Stimulated activated CD8-positive, alpha-beta memory T cell treated with anti-CD3 and anti-CD28 coated beads, Interleukin-4, amount 100 ng/mL, for 48 hours (primary cell): ENCODE results near the gene UNC13D.
"Not testable (repeated sequence)": the region's sequence is repeated elsewhere in the genome, so short reads cannot be mapped to it uniquely, and the experiment has no call there.

Source experiments
- DNase-seq: peaks from one replicate; pipeline ENCODE4 v3.0.0-alpha.2; 2020

The UNC13D gene

DNA sequence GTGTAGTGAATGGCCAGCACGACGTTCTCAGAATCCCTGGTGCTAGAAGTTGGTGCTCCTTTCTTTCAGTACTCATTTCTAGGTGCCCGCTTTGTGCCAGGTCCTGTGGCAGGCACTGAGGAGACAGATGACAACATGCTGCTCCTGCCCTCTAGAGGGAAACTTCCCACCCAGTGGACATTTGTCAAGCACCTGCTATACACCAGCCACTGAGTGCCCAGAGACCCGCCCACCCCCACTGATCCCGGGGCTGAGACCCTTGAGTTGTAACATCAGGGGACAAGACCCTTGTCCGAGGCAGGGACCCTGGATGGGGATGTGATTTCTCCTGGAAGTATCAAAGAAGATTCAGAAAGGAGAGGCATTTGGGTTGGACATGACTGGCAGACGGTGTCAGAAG is 25.1 kb downstream of the UNC13D start:
- no peak for DNase-seq

DNA sequence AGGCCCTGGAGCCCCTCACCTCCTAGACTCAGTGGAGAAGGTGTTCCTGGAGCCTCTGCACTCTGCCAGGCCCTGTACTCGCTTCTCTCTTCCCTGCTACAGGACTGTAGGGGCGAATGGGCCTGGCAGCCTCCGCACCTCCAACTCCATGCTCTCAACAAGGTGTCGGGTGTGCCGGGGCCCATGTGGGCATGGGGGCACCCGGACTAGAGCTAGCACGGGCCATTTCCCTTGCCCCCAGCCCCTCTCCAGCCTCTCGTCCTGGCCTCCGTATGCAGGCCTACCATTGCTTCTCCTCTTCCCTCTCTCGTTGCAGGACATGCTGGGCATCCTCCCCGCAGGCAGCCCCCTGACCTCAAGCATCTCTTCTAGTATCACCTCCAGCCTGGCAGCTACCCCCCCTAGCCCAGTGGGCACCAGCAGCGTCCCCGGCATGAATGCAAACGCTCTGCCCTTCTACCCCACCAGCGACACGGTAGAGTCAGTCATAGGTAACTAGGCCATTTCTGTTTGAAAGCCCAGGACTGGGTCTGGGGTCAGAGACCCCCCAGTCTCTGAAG is 25.8 kb downstream of the UNC13D start:
- DNase-seq: no peak

DNA sequence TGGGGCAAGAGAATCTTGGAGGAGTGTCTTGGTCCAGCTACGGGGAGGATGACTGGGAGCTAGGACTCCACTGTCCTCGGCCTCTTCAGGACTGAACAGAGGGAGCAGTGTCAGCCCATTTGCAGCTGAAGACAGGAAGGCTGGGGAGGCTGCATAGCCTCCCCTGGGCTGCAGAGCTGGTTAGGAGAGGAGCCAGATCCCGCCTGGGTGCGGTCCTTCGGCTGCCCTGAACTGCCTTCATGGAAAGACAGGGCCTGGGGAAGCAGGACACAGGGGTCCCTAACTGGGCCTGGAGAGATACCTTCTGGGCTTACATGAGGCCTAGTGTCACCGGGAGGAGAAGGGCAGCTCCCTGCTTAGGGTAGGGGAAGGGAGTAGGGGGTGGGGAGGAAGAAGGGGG is 26.6 kb downstream of the UNC13D start:
- DNase-seq: no peak

DNA sequence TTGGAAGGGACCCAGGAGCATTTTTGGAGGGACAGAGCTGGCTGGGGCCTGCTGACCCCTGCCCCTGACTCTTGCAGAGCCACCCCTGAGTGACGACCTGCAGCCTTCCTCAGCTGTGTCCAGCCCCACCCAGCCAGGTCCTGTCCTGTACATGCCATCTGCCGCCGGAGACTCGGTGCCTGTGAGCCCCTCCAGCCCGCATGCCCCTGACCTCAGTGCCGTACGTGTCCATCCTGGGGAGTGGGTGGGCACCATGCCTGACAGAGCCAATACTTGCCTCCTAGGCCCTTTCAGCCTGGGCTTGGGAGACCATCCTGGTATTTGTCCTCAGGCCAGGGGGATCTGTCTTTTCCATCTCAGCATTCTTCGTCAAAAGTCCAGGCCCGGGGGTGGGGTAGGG is 27.5 kb downstream of the UNC13D start:
- no peak for DNase-seq

DNA sequence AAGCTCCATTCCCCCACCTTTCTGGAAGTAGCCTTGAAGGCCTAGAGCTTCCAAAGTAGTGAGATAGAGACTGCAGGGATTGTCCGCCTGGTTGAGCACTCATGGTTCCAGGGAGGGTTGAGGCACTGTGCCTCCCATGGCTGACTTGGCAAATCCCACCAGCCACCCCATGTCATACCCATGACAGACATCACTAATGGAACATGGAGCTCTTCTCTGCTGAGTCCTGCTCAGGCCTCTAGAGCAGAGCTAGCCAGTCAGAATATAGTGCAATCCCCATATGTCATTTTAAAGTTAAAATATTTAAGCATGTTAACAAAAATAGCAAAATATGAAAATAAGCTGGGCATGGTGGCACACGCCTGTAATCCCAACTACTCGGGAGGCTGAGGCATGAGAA is 28.8 kb downstream of the UNC13D start:
- no peak for DNase-seq

DNA sequence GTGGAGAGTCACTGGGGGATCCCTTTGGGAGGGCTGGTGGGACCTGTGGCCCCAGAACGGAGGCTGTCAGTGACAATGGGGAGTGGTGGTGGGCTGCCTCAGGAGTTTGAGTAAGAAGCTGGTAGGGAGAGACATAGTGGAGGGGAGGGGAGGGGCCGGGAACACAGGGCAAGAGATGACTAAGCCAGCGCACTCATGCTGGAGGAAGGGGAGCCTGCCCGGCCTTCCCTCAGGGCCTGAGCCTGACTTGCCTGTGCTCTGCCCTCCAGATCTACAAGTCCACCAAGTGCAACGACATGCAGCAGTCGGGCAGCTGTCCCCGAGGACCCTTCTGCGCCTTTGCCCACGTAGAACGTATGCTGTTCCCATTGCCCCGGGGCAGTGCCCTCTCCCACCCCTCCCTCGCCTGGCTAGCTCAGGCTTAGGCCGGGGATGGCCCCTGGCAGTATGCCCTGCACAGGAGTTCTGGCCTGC is 29.3 kb downstream of the UNC13D start:
- DNase-seq: no peak

DNA sequence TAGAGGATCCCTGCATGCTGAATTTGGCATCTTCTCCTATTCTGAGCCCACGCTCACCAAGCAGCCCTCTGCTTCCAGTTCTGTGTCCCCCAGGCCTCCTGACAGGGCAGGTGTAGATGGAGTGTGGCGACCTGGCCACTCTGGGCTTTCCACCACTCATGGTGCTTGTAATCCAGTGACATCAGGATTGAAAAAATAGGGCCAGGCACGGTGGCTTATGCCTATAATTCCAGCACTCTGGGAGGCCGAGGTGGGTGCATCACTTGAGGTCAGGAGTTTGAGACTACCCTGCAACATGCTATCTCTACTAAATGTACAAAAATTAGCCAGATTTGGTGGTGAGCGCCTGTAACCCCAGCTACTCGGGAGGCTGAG is 30.2 kb downstream of the UNC13D start:
- no peak for DNase-seq

DNA sequence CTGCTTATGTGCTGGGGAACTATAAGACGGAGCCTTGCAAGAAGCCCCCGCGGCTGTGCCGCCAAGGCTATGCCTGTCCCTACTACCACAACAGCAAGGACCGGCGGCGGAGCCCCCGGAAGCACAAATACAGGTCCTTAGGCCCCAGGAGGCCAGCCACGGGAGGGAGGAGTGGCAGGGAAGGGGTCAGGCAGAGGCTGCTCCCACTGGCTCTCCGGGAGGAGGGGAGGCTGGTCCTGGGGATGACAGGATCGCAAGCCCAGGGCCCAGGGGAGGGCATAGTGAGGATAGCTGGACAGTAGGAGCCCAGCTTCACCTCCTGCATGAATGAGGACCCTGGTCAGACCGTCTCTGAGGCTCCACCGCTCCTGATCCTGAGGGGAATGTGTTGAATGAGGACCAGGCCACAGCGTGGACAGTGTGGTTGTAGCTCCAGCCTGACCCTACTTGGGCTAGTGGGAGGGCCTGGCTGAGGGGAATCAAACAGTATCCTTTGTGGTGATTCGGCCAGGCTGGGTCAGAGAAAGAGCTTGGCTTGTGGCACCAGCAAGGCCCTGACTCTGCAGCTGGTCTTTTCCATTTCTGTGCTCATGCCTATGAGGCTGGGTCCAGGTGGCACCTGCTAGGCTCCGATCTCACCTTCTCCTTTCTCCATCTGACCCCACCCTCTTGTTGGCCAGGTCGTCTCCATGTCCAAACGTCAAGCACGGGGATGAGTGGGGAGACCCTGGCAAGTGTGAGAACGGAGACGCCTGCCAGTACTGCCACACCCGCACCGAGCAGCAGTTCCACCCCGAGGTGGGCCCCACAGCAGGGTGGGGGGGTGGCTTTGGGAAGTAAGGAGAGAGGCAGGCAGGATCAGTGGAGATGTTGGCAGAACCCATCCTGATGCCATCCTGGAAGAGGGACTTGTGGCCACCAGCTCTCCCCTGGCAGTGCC is 30.9 kb downstream of the UNC13D start:
- no peak for DNase-seq

DNA sequence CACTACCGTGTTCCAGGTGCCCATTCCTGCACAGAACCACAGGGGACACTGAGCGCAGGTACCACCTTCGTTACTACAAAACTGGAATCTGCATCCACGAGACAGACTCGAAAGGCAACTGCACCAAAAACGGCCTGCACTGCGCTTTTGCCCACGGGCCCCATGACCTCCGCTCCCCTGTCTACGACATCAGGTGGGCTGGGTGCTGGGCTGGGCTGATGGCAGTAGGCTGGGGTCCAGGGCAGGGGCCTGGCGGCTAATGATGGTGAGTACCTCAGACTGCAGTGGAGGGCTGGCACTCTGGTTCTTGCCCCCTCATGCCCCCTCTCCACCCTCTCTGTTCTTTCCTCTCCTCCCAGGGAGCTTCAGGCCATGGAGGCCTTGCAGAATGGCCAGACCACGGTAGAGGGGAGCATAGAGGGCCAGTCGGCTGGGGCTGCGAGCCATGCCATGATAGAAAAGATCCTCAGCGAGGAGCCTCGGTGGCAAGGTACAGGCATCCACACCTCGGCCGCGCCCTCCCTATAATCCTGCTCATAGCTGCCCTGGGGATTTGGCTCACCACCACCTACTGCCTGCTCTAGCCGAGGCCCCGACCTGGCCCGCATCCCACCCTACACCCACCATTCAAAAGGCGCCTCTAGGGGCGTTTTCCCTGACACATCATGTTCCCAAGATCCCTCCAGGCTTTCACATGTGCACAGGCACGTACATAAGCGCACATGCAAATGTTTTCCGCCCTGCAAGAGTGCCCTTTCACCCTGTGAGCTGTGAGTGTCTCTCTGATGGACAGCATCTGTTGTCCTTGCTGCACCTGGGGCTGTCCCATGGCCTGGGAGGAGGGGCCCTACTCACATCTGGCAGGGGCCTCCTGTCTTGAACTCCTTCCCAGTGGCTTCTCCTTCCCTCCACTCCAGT is 31.8 kb downstream of the UNC13D start:
- DNase-seq: no peak

DNA sequence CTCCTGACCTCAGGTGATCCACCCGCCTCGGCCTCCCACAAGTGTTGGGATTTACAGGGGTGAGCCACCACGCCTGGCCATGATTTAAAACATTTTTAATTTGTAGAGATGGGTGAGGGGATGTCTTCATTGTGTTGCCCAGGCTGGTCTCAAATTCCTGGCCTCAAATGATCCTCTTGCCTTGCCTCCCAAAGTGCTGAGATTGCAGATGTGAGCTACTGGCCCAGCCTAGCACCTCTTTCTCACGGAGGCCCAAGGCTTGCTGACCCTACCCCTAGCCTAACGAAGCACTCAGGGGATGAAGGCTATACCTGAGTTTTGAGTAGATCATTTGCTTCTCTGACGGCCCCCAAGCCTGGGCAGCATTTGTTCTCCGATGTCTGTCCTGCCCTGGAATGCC is 33.0 kb downstream of the UNC13D start:
- DNase-seq: no peak

DNA sequence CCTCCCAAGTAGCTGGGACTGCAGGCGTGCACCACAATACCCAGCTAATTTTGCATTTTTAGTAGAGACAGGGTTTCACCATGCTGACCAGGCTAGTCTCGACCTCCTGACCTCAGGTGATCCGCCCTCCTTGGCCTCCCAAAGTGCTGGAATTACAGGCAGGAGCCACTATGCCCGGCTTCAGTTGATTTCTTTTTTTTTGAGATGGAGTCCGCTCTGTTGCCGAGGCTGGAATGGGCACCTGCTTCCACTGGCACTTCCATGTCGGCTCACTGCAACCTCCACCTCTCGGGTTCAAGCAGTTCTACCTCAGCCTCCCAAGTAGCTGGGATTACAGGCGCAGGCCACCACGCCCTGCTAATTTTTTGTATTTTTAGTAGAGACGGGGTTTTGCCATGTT is 33.4 kb downstream of the UNC13D start:
- not testable (repeated sequence) for DNase-seq

DNA sequence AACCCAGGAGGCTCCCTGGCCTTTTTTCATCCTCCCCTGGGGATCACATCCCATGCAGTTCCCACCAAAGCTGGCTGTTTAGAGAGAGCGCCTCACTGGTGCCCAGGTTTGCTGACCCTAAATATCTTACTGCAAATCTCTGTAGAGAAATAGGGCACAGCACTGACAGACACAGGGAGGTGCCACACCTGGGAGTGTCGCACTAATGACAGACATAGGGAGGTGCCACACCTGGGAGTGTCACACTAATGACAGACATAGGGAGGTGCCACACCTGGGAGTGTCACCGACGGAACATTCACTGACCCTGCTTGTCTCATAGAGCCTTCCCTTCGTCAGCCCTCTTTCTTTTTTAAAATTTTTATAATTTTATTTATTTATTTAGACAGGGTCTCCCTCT is 34.0 kb downstream of the UNC13D start:
- no peak for DNase-seq

DNA sequence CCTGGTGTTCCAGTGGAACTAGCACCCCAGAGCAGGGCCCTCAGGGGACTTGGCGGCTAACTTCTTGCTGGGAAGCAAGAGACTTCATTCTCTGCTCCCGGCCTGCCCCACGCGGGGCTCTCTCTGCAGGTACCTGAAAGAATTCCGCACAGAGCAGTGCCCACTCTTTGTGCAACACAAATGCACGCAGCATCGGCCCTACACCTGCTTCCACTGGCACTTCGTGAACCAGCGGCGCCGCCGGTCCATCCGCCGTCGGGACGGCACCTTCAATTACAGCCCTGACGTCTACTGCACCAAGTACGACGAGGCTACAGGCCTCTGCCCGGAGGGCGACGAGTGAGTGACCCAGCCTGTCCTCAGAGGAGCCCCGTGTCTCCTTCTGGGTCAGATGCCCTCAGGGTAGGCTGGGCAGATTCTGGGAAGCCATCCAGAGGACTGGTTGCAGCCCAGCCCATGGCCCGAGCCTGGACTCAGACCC is 34.5 kb downstream of the UNC13D start:
- no peak for DNase-seq

DNA sequence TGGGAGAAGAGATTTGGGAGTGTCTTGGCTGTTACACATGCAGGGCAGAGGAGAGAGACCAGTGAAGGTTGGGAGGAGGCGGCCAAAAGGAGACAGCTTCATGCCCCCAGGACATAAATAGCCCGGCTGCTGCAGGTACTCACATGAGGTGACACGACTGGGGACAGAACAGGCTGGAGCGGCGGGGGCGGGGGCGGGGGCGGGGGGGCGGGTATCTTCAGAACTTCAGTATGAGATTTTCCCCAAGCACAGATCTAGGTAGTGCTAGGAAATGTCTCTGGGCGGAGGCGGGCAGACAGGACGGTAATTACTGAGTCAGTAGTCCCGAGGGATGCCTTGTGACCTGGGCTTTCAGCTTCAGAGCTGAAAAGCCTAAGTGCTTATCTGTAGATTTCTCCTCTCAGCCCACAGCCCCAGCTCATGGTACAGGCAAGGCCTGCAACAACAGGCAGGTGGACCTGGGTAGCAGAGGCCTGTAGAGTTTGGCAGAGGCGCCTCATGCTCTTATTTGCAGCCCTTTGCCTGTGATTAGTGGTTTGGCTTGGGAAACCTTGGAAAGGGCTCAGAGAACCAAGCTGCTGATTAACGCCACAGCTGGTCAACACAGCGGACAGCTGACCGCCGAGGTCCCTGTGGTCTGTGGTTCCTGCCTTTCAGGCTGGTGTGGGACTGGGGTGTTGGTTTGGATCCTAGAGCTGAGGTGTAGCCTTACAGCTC is 35.1 kb downstream of the UNC13D start:
- no peak for DNase-seq

DNA sequence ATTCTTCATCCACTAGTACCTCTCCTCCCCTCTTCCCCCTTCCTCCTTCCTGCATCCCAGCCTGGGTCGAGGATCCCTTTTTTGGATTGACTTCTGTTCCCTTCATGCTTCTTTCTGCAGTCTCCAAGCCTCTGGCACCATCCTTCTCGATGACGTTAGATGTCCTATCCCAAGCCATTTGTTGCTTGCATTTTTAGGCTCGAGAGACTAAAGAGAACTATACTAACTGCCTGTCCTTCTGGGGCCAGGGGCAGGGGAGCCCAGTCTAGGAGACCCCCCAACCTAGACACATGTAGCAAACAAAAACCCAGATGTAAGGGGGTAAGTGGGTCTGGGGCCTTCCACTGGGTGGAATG is 35.7 kb downstream of the UNC13D start:
- DNase-seq: no peak

DNA sequence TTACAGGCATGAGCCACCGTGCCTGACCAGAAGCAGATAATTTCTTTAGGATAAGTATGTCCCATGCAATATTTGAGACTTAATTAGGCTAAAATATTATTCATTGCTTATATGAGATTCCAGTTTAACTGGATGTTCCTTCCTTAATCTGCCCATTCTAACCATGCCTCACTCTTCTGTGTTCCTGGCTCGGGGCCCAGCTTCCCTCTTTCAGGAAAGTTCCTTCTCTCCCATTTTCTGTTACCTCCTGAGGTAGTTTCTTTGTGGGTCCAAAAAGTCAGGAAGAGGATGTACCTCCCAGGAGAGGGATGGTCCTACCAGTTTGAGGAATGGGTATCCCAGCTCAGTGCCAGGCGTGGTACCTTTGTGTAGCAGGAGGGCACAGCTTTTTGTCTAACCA is 36.3 kb downstream of the UNC13D start:
- no peak for DNase-seq

DNA sequence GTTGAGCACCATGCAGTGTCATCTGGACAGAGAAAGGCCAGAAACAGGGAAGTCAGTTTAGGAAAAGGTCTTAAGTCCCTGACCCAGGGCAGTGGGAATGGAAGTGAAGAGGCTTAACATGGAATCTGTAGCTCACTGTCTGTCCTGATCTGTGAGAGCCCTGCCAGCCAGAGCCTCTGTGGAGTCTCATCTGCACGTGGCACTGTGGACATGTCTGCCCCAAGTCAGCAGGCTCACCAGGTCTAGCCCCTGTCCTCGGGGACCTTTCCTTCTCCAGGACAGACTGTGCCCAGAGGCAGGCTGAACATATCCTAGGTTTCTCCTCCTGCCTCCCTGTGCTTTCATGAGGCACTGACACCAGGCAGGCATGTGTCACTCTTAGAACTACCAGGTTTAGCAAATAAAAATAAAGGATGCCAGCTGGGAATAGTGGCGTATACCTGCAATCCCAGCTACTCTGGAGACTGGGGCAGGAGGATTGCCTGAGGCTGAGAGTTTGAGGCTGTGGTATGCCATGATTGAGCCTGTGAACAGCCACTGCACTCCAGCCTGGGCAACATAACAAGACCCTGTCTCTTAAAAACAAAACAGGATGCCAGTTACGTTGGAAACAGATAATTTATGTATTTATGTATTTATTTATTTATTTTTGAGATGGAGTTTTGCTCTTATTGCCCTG is 37.2 kb downstream of the UNC13D start:
- no peak for DNase-seq

DNA sequence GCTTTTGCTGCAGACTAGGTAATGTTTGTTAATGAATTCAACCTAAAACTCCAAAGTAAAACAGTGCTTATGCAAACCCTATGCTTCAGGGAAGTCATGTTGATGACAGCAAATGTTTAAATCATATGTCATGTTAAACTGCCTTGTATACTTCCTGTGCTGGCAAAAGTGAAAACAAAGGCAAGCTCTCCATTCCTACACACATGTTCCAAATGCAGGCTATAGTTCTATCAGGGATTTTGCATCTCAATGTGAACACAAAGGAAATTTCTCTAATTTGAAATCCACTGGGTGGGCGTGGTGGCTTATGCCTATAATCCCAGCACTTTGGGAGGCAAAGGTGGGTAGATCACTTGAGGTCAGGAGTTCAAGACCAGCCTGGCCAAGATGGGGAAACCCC is 40.3 kb downstream of the UNC13D start:
- DNase-seq: no peak

DNA sequence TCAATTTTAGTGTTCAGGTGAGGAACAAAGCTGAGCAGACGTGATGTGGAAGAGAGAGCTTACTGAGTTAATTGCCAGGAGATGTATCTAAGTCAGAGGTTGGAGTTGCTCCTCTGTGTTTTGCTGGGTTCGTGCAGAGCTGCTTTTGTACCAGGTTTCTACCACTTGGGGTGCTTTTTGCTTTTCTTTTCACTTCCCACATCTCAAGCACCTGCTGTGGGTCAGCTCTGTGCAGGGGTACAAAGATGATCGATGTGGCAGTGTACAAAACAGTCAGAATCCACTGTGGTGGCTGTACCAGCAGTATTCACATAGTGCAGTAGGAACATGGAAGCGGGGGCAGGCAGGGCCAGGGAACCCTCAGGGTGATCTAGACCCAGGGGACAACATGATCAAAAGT is 44.8 kb downstream of the UNC13D start:
- no peak for DNase-seq

DNA sequence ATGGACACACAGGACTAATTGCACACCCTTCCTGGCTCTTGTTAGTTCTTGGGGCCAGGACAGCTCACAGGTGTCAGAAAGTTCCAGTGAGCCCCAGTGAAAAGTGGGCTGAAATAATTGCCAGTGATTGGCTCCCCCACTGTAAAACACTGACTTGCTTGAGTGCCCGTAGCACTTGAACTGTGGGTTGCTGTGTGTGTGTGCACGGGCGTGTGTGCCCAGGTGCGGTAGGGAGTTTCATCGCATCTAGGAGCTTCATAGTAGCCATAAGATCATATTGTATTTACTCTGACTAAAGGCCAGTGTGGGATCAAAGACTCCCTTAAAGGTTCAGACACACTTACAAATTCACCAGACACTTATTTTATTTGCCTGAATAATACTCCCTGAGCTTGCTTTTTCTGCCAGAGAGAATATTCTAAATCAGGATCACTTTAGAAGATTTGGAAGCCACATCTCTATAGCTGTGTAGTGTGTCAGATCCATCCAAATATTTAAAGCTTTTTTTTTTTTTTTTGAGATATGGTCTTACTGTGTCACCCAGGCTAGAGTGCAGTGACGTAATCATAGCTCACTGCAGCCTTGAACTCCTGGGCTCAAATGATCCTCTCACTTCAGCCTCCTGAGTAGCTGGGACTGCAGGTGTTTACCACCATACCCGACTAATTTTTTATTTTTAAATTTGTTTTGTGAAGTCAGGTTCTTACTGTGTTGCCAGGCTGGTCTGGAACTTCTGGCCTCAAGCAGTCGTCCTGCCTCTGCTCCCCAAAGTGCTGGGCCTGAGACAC is 48.2 kb downstream of the UNC13D start:
- no peak for DNase-seq

DNA sequence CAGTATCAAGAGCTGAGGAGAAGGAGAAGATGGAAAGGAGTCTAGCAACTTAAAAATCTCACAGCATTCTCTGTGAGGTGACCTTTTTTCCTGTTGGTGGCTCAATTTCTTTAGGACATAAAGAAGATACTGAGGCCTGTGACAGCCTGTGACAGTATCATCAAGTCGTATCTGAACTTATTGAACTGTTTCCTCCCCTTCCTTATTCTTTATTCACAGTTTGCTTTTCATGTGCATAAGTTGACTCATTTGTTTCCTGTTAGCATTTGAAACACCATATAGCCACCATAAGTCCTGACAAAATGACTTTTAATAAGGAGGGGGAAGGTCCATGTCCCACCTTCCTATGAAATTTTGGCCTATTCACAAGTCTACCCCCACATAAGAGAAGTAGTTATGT is 50.7 kb downstream of the UNC13D start:
- DNase-seq: no peak
